ENCODE results near the gene FOXR1. TPM values are rescaled to one million over a fixed set of nuclear protein-coding genes. Genes with fewer than 3 reads are reported as not detected.

Gene FOXR1
- total and polyA plus RNA-seq, 7 donors = not detected

GRCh38 chr11:119000906-119001305 is 29.3 kb downstream of the FOXR1 start:
- no peak for ATAC-seq
- H3K27ac ChIP-seq = no peak overlapping the region
- peaks cover 4 to 63% of the 10 kb centered on the region in 2 donors for H3K36me3 ChIP-seq (ENCODE audit: insufficient read depth in 1 of 2, low read depth in 1 of 2)
- DNase-seq = no peak
- intact Hi-C loops (cut with DNase I) = loop anchor here in 1 of 2 donors (2.0 kb wide), 1 partner anchor 14 kb away; no protein-coding TSS in a partner anchor
- H3K9me3 ChIP-seq = no peaks in the 10 kb centered on the region
- H3K4me3 ChIP-seq = no peak overlapping the region
- TF ChIP-seq CTCF (IDR thresholded peaks at IDR 0.05) = no peak
- H3K4me1 ChIP-seq = peaks cover 20% of the 10 kb centered on the region
- H3K27me3 ChIP-seq (ENCODE audit: insufficient read depth in 3 of 3, low read length in 2 of 3) = no peaks in the 10 kb centered on the region
- 48 to 65% (median 59%) methylated on average over 1 of the region's 1 CpG for WGBS, 3 donors

GRCh38 chr11:119006656-119007055 is 35.1 kb downstream of the FOXR1 start:
- Histone ChIP-seq H3K9me3 (no peaks in the 10 kb centered on the region), H3K4me3 (no peak overlapping the region), H3K4me1 (no peaks in the 10 kb centered on the region), H3K36me3 (ENCODE audit: insufficient read depth in 1 of 2, low read depth in 1 of 2) (peaks cover 0 to 88% of the 10 kb centered on the region in 2 donors), H3K27ac (no peak overlapping the region), H3K27me3 (ENCODE audit: insufficient read depth in 3 of 3, low read length in 2 of 3) (no peaks in the 10 kb centered on the region)
- ATAC-seq = no peak
- intact Hi-C loops (cut with DNase I) = no loop called here
- 86 to 90% (median 87%) methylated on average over 4 of the region's 4 CpGs for WGBS, 3 donors
- DNase-seq = no peak
- no peak for TF ChIP-seq CTCF (IDR thresholded peaks at IDR 0.05)

GRCh38 chr11:119011476-119012053 is 40.0 kb downstream of the FOXR1 start:
- intact Hi-C loops (cut with DNase I) = loop anchor here in 1 of 2 donors (10.0 kb wide), 1 partner anchor 107 kb away; no protein-coding TSS in a partner anchor
- Histone ChIP-seq H3K27me3 (ENCODE audit: insufficient read depth in 3 of 3, low read length in 2 of 3) (no peaks in the 10 kb centered on the region), H3K4me3 (no peak overlapping the region), H3K27ac (no peak overlapping the region), H3K4me1 (peaks cover 12% of the 10 kb centered on the region), H3K9me3 (no peaks in the 10 kb centered on the region), H3K36me3 (ENCODE audit: insufficient read depth in 1 of 2, low read depth in 1 of 2) (peaks cover 5 to 89% of the 10 kb centered on the region in 2 donors)
- WGBS, 3 donors = 63 to 72% (median 68%) methylated on average over 6 of the region's 6 CpGs
- DNase-seq (no peak), ATAC-seq (peak in 2 of 4 donors; percentile 24 to 41)
- TF ChIP-seq CTCF (IDR thresholded peaks at IDR 0.05) = no peak

GRCh38 chr11:119012629-119013170 is 41.1 kb downstream of the FOXR1 start:
- intact Hi-C loops (cut with DNase I) = loop anchor here in 1 of 2 donors (10.0 kb wide), 1 partner anchor 108 kb away; no protein-coding TSS in a partner anchor
- Histone ChIP-seq H3K27me3 (ENCODE audit: insufficient read depth in 3 of 3, low read length in 2 of 3) (no peaks in the 10 kb centered on the region), H3K4me3 (no peak overlapping the region), H3K9me3 (no peaks in the 10 kb centered on the region), H3K36me3 (ENCODE audit: insufficient read depth in 1 of 2, low read depth in 1 of 2) (peaks cover 5 to 85% of the 10 kb centered on the region in 2 donors), H3K4me1 (peaks cover 19% of the 10 kb centered on the region), H3K27ac (no peak overlapping the region)
- no peak for ATAC-seq
- no peak for DNase-seq
- no peak for TF ChIP-seq CTCF (IDR thresholded peaks at IDR 0.05)
- 83 to 86% (median 84%) methylated on average over 3 of the region's 3 CpGs for WGBS, 3 donors

Data from psoas muscle (tissue), 8 donors.